Sigmoid colon (tissue), 4 donors: ENCODE results near the gene ENDOG.

Source experiments
- POLR2A ChIP-seq, 2 donors: fragments of 450-650 bp; IDR thresholded peaks; one replicate each; pipeline ENCODE4 v1.6.1; 2016; ENCODE audit warnings: antibody characterized with exemption in 2 of 2, mild to moderate bottlenecking in 2 of 2, moderate library complexity in 2 of 2
- POLR2AphosphoS5 ChIP-seq, 4 donors: sonication (generic); formaldehyde crosslinking; IDR thresholded peaks; one replicate each; pipeline ENCODE4 v1.6.1; 2017; ENCODE audit warnings: antibody characterized with exemption in 4 of 4
- TF ChIP-seq, protein P1 (sequence below), 4 experiments: fragments of 450-650 bp in 3 of 4; fragments of 200-600 bp in 1 of 4; IDR thresholded peaks; one replicate each; pipeline ENCODE4 v1.5.1; 2016 to 2019; ENCODE audit warnings: antibody characterized with exemption in 4 of 4, mild to moderate bottlenecking in 3 of 4, moderate library complexity in 2 of 4

DNA sequence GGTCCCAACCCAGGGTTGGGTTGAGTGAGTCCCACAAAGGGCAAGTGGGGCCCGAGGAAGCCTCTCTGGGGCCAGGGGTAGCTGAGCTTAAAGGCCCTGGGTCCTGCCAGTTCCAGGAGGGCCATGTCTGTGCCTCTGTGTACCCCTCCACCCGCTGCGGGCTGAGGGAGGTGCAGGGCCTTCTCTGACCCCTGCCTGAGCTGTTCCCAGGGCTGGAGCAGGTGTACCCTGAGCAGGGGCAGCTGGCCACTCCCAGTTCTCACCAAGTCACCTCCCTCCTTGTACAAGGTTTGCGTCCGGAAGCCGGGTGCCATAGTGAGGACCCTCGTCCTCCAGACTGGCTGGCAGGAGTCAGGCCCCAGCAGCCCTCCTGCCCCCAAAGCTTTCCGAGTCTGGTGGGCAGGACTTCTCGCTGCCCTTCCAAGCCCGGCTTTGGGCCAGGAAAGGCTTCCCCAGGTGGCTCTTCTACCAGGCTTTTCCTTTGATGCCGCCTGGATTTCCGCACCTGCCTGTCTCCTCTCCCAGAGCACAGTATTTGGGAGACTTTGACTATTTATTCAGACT lies 9.2 kb upstream of the ENDOG start:
- TF ChIP-seq POLR2A (IDR thresholded peaks at IDR 0.05) (no peak), POLR2AphosphoS5 (IDR thresholded peaks at IDR 0.05) (no peak)
- TF ChIP-seq, protein P1, sequence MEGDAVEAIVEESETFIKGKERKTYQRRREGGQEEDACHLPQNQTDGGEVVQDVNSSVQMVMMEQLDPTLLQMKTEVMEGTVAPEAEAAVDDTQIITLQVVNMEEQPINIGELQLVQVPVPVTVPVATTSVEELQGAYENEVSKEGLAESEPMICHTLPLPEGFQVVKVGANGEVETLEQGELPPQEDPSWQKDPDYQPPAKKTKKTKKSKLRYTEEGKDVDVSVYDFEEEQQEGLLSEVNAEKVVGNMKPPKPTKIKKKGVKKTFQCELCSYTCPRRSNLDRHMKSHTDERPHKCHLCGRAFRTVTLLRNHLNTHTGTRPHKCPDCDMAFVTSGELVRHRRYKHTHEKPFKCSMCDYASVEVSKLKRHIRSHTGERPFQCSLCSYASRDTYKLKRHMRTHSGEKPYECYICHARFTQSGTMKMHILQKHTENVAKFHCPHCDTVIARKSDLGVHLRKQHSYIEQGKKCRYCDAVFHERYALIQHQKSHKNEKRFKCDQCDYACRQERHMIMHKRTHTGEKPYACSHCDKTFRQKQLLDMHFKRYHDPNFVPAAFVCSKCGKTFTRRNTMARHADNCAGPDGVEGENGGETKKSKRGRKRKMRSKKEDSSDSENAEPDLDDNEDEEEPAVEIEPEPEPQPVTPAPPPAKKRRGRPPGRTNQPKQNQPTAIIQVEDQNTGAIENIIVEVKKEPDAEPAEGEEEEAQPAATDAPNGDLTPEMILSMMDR (IDR thresholded peaks at IDR 0.05), result no peak
